IMR-90 (cell line): ENCODE measurements around the gene PPM1D. TPM values are rescaled to one million over a fixed set of nuclear protein-coding genes. Genes with fewer than 3 reads are reported as not detected.

Source experiments
- ATAC-seq: fragments of 200-7000 bp; cut with Tn5 transposase; 2 replicates; pipeline ENCODE4 v1.9.1; 2020; ENCODE audit warnings: low read depth, mild to moderate bottlenecking, moderate library complexity
- BruUV-seq: library from RNA; stranded (reverse); fragments of 400-500 nt; replicated peaks from 2 replicates; lab custom pipeline; 2021; lab: Mats Ljungman, UMichigan
- CTCF ChIA-PET: fragments of 300-600 bp; formaldehyde crosslinking; extraction: SDS; loops from one replicate; lab custom pipeline; 2021; ENCODE audit warnings: antibody characterized with exemption; lab: Yijun Ruan, JAX
- POLR2A ChIA-PET: fragments of 300-600 bp; sonication (Branson Sonifier 250); formaldehyde crosslinking; loops from one replicate; lab custom pipeline; 2022; ENCODE audit warnings: antibody characterized with exemption; ENCODE audit not compliant: unreplicated experiment; lab: Charles Lee
- DNase-seq: peaks from one replicate; pipeline ENCODE4 v3.0.0; 2013
- H2AFZ ChIP-seq: replicated peaks from 2 replicates; pipeline ENCODE3; 2013; ENCODE audit warnings: low read length, mild to moderate bottlenecking; ENCODE audit not compliant: poor library complexity
- H2AK5ac ChIP-seq: 2 replicates; pipeline ENCODE4 v1.6.1; 2013; ENCODE audit warnings: low read depth, low read length, inconsistent platforms
- H2AK9ac ChIP-seq: replicated peaks from 2 replicates; pipeline ENCODE3; 2013; ENCODE audit warnings: mild to moderate bottlenecking, low read depth, low read length, moderate library complexity; ENCODE audit not compliant: poor library complexity
- H2BK120ac ChIP-seq: 2 replicates; pipeline ENCODE4 v1.6.1; 2013; ENCODE audit warnings: low read depth, low read length, inconsistent platforms
- H2BK15ac ChIP-seq: 3 replicates; pipeline ENCODE4 v1.6.1; 2013; ENCODE audit warnings: low read depth, low read length, inconsistent platforms
- H2BK20ac ChIP-seq: 2 replicates; pipeline ENCODE4 v1.6.1; 2013; ENCODE audit warnings: low read depth, mild to moderate bottlenecking, inconsistent platforms, low read length, moderate library complexity
- H2BK5ac ChIP-seq: 2 replicates; pipeline ENCODE4 v1.6.1; 2013; ENCODE audit warnings: mild to moderate bottlenecking, low read depth, low read length, inconsistent platforms; ENCODE audit not compliant: poor library complexity, severe bottlenecking
- H3K14ac ChIP-seq: replicated peaks from 2 replicates; pipeline ENCODE4 v1.6.1; 2013; ENCODE audit warnings: low read depth, low read length, inconsistent platforms
- H3K18ac ChIP-seq: 2 replicates; pipeline ENCODE4 v1.6.1; 2013; ENCODE audit warnings: low read depth, low read length, control low read depth
- H3K23ac ChIP-seq: 2 replicates; pipeline ENCODE4 v1.6.1; 2013; ENCODE audit warnings: low read depth, low read length, inconsistent platforms
- H3K27ac ChIP-seq: 2 replicates; pipeline ENCODE4 v1.5.1; 2013; ENCODE audit warnings: mild to moderate bottlenecking, control low read depth, low read length; ENCODE audit not compliant: insufficient read depth
- H3K27me3 ChIP-seq: 2 replicates; pipeline ENCODE4 v1.6.1; 2013; ENCODE audit warnings: low read length; ENCODE audit not compliant: control insufficient read depth, insufficient read depth
- H3K36me3 ChIP-seq: 2 replicates; pipeline ENCODE4 v1.6.1; 2013; ENCODE audit warnings: low read length, mixed read lengths; ENCODE audit not compliant: control insufficient read depth, insufficient read depth
- H3K4ac ChIP-seq: 2 replicates; pipeline ENCODE4 v1.6.1; 2013; ENCODE audit warnings: low read depth, low read length, inconsistent platforms
- H3K4me1 ChIP-seq: 2 replicates; pipeline ENCODE4 v1.6.1; 2013; ENCODE audit warnings: low read length, mixed read lengths; ENCODE audit not compliant: control insufficient read depth, insufficient read depth
- H3K4me2 ChIP-seq: 2 replicates; pipeline ENCODE4 v1.6.1; 2013; ENCODE audit warnings: low read depth, mild to moderate bottlenecking, control low read depth, low read length, moderate library complexity
- H3K4me3 ChIP-seq: 2 replicates; pipeline ENCODE4 v1.5.1; 2013; ENCODE audit warnings: low read depth, mild to moderate bottlenecking, control low read depth, low read length, moderate library complexity; ENCODE audit not compliant: insufficient read depth
- H3K56ac ChIP-seq: 2 replicates; pipeline ENCODE4 v1.6.1; 2013; ENCODE audit warnings: low read length, inconsistent platforms; ENCODE audit not compliant: insufficient read depth; ENCODE audit errors: extremely low read depth
- H3K79me1 ChIP-seq, 2 experiments: 2 replicates each; pipeline ENCODE4 v1.6.1; 2013; ENCODE audit warnings: low read length in 2 of 2, inconsistent platforms in 1 of 2, low read depth in 1 of 2
- H3K9ac ChIP-seq: 2 replicates; pipeline ENCODE4 v1.6.1; 2013; ENCODE audit warnings: low read depth, low read length, control low read depth
- H3K9me1 ChIP-seq: 2 replicates; pipeline ENCODE4 v1.6.1; 2013; ENCODE audit warnings: low read length, inconsistent platforms; ENCODE audit not compliant: insufficient read depth
- H3K9me3 ChIP-seq: 2 replicates; pipeline ENCODE4 v1.6.1; 2013; ENCODE audit warnings: low read length; ENCODE audit not compliant: control insufficient read depth, insufficient read depth
- H4K20me1 ChIP-seq: 2 replicates; pipeline ENCODE4 v1.6.1; 2013; ENCODE audit warnings: low read length, inconsistent platforms; ENCODE audit not compliant: insufficient read depth
- H4K5ac ChIP-seq: 2 replicates; pipeline ENCODE4 v1.6.1; 2013; ENCODE audit warnings: mild to moderate bottlenecking, low read depth, low read length, control low read depth
- H4K8ac ChIP-seq, 2 experiments: 2 replicates each; pipeline ENCODE4 v1.6.1; 2013; ENCODE audit warnings: low read depth in 2 of 2, low read length in 2 of 2, control low read depth in 1 of 2, inconsistent platforms in 1 of 2
- H4K91ac ChIP-seq: 2 replicates; pipeline ENCODE4 v1.6.1; 2013; ENCODE audit warnings: low read depth, low read length, inconsistent platforms; ENCODE audit not compliant: insufficient read depth
- BHLHE40 ChIP-seq: fragments of 150-350 bp; IDR thresholded peaks from 2 replicates; pipeline ENCODE4 v1.6.1; 2016; ENCODE audit warnings: mild to moderate bottlenecking, low read depth, low read length
- CHD1 ChIP-seq: IDR thresholded peaks from 2 replicates; pipeline ENCODE4 v1.6.1; 2012; ENCODE audit warnings: low read depth, low read length, improper control_type of control experiment
- FOS ChIP-seq: fragments of 150-350 bp; IDR thresholded peaks from 2 replicates; pipeline ENCODE4 v1.6.1; 2016; ENCODE audit warnings: low read depth, low read length
- MAFK ChIP-seq: IDR thresholded peaks from 2 replicates; pipeline ENCODE4 v1.6.1; 2012; ENCODE audit warnings: low read depth, low read length, improper control_type of control experiment
- NFE2L2 ChIP-seq: fragments of 150-350 bp; IDR thresholded peaks from 2 replicates; pipeline ENCODE4 v1.6.1; 2016; ENCODE audit warnings: low read depth, mild to moderate bottlenecking, low read length
- RAD21 ChIP-seq: IDR thresholded peaks from 2 replicates; pipeline ENCODE4 v1.6.1; 2012; ENCODE audit warnings: low read length, improper control_type of control experiment
- RCOR1 ChIP-seq: IDR thresholded peaks from 2 replicates; pipeline ENCODE4 v1.6.1; 2012; ENCODE audit warnings: mild to moderate bottlenecking, low read length, improper control_type of control experiment; ENCODE audit not compliant: insufficient replicate concordance
- RFX5 ChIP-seq: IDR thresholded peaks from 2 replicates; pipeline ENCODE4 v1.8.0; 2012; ENCODE audit warnings: low read depth, mild to moderate bottlenecking, low read length, moderate library complexity
- USF2 ChIP-seq: fragments of 150-350 bp; IDR thresholded peaks from 2 replicates; pipeline ENCODE4 v1.6.1; 2017; ENCODE audit warnings: mild to moderate bottlenecking, antibody characterized with exemption, low read length, low read depth
- WGBS, 2 experiments: methylation state at CpG; one replicate each; pipeline versions ENCODE4 v1.1.5 to v1.1.7; 2013; ENCODE audit warnings: missing lambda C conversion rate in 2 of 2; ENCODE audit not compliant: insufficient read length in 1 of 2; ENCODE audit errors: extremely low coverage in 2 of 2; 5-methylcytosine and 5-hydroxymethylcytosine counted together
- dilution Hi-C: fragments of 300-500 bp; cut with HindIII; formaldehyde crosslinking; loops from one replicate; pipeline ENCODE4 v1.14.3; 2018; ENCODE audit warnings: low sequenced_read_pairs; ENCODE audit not compliant: unreplicated experiment
- in situ Hi-C: fragments of 300-500 bp; cut with MboI; formaldehyde crosslinking; loops from 3 replicates; pipeline ENCODE4 v1.14.3; 2019; ENCODE audit warnings: low sequenced_read_pairs, inconsistent platforms, mixed read lengths
- intact Hi-C: fragments of 100-400 bp; cut with micrococcal nuclease; formaldehyde crosslinking; loops from 2 replicates; pipeline ENCODE4 v1.10.0; 2022
- polyA plus RNA-seq, 3 experiments: library from polyadenylated mRNA; depleted of rRNA; stranded (reverse); fragments of >200 nt; gene quantifications; 2 replicates each; pipeline ENCODE4 v1.2.3, GENCODE V29; 2012; ENCODE audit warnings: low replicate concordance in 1 of 3
- total RNA-seq: library from RNA; depleted of rRNA; stranded (reverse); fragments of >200 nt; gene quantifications from 2 replicates; pipeline ENCODE4 v1.2.3, GENCODE V29; 2012

Gene PPM1D
- total and polyA plus RNA-seq, 2 of the 4 experiments (the other 2 are of a cell fraction) = 5.5 to 16.1 TPM

- no peaks in the 10 kb centered on the region for H3K9me3 ChIP-seq
- H2AK9ac ChIP-seq = no peak overlapping the region
- no peak overlapping the region for H4K8ac ChIP-seq
- no peak overlapping the region for H3K18ac ChIP-seq
- H3K4ac ChIP-seq = no peak overlapping the region
- no peak overlapping the region for H2AK5ac ChIP-seq
- H4K91ac ChIP-seq = no peak overlapping the region
- no peak overlapping the region for H2BK5ac ChIP-seq
- H2BK120ac ChIP-seq = no peak overlapping the region
- H2BK15ac ChIP-seq = no peak overlapping the region
- ChIA-PET CTCF (no interaction called here), POLR2A (no interaction called here)
- intact Hi-C loops (no loop called here), dilution Hi-C loops (no loop called here), in situ Hi-C loops (no loop called here)
- H3K79me1 ChIP-seq = no peaks in the 10 kb centered on the region; a peak in 1 of 4 replicates
- H3K4me3 ChIP-seq = no peak overlapping the region
- 63% methylated on average over 2 of the region's 2 CpGs; no CpG with 5 or more reads in 1 of the 2 experiments for WGBS, 2 experiments
- no peak for DNase-seq
- BruUV-seq = no TSS peak
- no peak overlapping the region for H3K4me2 ChIP-seq
- no peaks in the 10 kb centered on the region for H3K27me3 ChIP-seq
- TF ChIP-seq CHD1 (no peak), MAFK (no peak), BHLHE40 (no peak), RAD21 (no peak), RCOR1 (no peak), FOS (no peak), RFX5 (no peak), USF2 (no peak), NFE2L2 (no peak)
- no peak overlapping the region for H3K9ac ChIP-seq
- no peak overlapping the region for H3K27ac ChIP-seq
- H3K9me1 ChIP-seq = no peaks in the 10 kb centered on the region
- H3K36me3 ChIP-seq = peaks cover 2% of the 10 kb centered on the region; the same call in 1 of the 2 replicates
- H3K4me1 ChIP-seq = 0 out of 2 replicates have a peak, but pooled peaks cover 2% of the 10 kb centered on the region
- no peaks in the 10 kb centered on the region for H4K20me1 ChIP-seq
- no peak for ATAC-seq
- H3K14ac ChIP-seq = no peak overlapping the region
- no peak overlapping the region for H3K56ac ChIP-seq
- no peak overlapping the region for H3K23ac ChIP-seq
- no peak overlapping the region for H4K5ac ChIP-seq
- H2BK20ac ChIP-seq = no peak overlapping the region
- H2AFZ ChIP-seq = no peak overlapping the region
Measured at GRCh38 chr17:60712675-60713074, 112.7 kb downstream of the PPM1D start.
